Esophagus squamous epithelium (tissue), 4 donors: ENCODE measurements around the gene EBF4.

Experiments used
- CTCF ChIP-seq, 6 experiments: fragments of 450-650 bp in 4 of 6; fragments of 200-600 bp in 2 of 6; sonication (generic) in 2 of 6; IDR thresholded peaks; one replicate each; pipeline ENCODE4 v1.5.1; 2016 to 2019; ENCODE audit warnings: antibody characterized with exemption in 6 of 6, mild to moderate bottlenecking in 4 of 6, moderate library complexity in 4 of 6
- POLR2A ChIP-seq, 4 donors: fragments of 450-650 bp; IDR thresholded peaks; one replicate each; pipeline ENCODE4 v1.6.1; 2017; ENCODE audit warnings: antibody characterized with exemption in 4 of 4, mild to moderate bottlenecking in 4 of 4, moderate library complexity in 3 of 4

- no peak for TF ChIP-seq POLR2A (IDR thresholded peaks at IDR 0.05)
- peak in 5 of 6 experiments; percentile 13 to 61 (median 48) for TF ChIP-seq CTCF (IDR thresholded peaks at IDR 0.05)
These were observed 4.5 kb upstream of the EBF4 start for GRCh38 chr20:2688041-2688591.
